GM10248 (cell line): ENCODE data around the gene DEPDC4.
"Not testable (repeated sequence)": the region's sequence is repeated elsewhere in the genome, so short reads cannot be mapped to it uniquely, and the experiment has no call there.

Source experiments
- CTCF ChIA-PET: fragments of 300-600 bp; sonication (Branson Sonifier 250); formaldehyde crosslinking; extraction: SDS; loops from one replicate; lab custom pipeline; 2021; ENCODE audit warnings: antibody characterized with exemption; lab: Yijun Ruan, JAX
- POLR2A ChIA-PET: fragments of 350-650 bp; sonication (Branson Sonifier 250); formaldehyde crosslinking; extraction: SDS; loops from one replicate; lab custom pipeline; 2020; ENCODE audit warnings: antibody characterized with exemption; lab: Yijun Ruan, JAX
- DNase-seq: peaks from one replicate; pipeline ENCODE4 v3.0.0; 2012; ENCODE audit errors: extremely low spot score
- TF ChIP-seq, protein P1 (sequence below): IDR thresholded peaks from 2 replicates; pipeline ENCODE4 v1.5.1; 2012; ENCODE audit warnings: mild to moderate bottlenecking, low read depth; ENCODE audit errors: extremely low read depth, missing control alignments, control extremely low read depth

Gene DEPDC4

DNA sequence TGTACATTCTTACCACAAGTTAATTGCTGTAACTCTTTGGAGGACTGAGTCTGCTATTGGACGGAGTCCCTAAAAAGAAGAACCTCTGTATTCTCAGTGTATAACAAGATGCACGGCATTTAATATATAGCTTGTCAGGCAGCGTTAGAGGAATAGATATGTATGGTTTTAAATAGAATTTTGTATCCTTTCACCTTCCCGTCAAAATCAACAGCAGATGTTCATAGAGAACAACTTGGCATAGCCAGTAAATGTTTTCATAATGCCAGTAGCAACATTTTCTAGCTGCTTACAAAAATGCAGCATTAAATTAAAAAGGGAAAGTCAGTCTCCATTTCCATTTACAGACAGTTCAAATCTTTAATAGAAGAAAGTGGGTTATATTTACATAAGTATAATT is 6.9 kb upstream of the DEPDC4 start:
- ChIA-PET CTCF (interaction anchor here (0.9 to 1.0 kb wide), 2 partner anchors 10 to 287 kb away, joined by 3 read pairs; no protein-coding TSS in a partner anchor), POLR2A (no interaction called here)
- TF ChIP-seq, protein P1, sequence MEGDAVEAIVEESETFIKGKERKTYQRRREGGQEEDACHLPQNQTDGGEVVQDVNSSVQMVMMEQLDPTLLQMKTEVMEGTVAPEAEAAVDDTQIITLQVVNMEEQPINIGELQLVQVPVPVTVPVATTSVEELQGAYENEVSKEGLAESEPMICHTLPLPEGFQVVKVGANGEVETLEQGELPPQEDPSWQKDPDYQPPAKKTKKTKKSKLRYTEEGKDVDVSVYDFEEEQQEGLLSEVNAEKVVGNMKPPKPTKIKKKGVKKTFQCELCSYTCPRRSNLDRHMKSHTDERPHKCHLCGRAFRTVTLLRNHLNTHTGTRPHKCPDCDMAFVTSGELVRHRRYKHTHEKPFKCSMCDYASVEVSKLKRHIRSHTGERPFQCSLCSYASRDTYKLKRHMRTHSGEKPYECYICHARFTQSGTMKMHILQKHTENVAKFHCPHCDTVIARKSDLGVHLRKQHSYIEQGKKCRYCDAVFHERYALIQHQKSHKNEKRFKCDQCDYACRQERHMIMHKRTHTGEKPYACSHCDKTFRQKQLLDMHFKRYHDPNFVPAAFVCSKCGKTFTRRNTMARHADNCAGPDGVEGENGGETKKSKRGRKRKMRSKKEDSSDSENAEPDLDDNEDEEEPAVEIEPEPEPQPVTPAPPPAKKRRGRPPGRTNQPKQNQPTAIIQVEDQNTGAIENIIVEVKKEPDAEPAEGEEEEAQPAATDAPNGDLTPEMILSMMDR = no peak
- no peak for DNase-seq

DNA sequence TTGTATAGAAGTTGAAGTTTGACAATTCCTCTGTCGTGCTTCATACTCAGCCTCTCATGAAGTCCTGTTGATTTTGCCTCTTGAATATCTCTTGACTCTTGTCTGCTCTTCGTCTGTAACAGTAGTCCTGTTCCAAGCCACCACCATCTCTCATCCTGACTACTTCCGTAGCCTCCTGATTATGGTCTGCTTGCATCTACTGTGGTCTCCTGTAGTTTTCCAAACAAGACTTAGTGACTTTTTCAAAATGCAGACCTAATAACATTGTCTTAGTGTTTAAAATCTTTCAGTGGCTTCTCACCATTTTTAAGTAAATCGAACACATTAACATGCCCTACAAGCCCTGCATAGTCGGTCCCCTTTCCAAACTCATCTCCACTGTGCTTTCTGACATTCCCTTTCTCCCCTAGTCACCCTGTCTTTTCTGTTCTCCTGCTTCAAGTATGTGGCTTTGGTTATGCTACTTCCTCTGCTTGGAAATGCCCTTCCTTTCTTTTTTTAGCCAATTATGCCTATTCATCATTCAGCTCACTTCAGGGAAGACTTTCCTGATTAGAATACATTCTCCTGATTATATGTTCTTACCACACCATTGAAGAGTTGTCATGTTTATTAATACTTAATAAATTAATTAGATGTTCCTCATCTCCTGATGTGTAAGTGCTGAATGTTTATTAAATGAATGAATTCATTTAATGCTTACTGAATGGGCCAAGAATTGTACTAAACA is 2.1 kb upstream of the DEPDC4 start:
- ChIA-PET POLR2A (no interaction called here), CTCF (interaction anchor here (3.1 kb wide), 1 partner anchor 15 kb away, joined by 7 read pairs; no protein-coding TSS in a partner anchor)
- DNase-seq = no peak
- TF ChIP-seq, protein P1 = no peak

DNA sequence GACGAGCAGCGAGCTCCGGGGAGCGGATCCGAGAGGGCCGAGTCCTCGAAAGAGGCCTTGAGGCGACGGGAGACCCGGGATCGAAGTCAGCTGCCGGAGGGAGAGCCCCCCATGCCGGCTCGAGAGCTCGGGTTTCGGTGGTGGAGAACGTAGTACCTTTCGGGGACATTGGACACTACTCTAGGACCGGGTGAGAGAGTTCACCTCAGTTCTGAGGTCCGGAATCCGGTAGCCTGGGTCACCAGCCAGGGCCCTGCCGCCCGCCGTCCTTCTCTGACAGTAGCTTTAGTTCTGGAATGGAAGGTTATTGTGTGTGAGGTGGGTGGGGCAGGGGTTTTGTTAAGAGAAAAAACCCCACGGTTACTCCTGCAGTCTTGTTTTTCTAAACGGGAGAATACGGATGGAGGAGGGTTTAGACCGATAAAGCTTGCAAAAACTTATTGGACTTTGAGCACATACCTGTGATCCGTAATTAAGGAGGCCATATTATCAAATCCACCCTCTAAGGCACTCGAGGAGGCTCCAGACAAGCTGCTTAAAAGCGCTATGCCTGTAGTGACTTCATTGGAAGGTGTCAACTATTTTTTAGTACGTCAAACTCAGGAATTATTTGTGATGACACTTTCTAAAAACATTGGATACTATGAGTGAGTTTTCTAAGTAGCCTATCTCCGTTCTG is 863 bp upstream of the DEPDC4 start:
- TF ChIP-seq, protein P1 = no peak
- POLR2A ChIA-PET = interaction anchor here (0.6 to 0.8 kb wide), 2 partner anchors 17 to 53 kb away, joined by 3 read pairs; no protein-coding TSS in a partner anchor
- CTCF ChIA-PET = interaction anchor here (1.3 to 3.1 kb wide), 5 partner anchors 9 to 137 kb away, joined by 3 to 7 read pairs (median 4); no protein-coding TSS in a partner anchor
- no peak for DNase-seq

DNA sequence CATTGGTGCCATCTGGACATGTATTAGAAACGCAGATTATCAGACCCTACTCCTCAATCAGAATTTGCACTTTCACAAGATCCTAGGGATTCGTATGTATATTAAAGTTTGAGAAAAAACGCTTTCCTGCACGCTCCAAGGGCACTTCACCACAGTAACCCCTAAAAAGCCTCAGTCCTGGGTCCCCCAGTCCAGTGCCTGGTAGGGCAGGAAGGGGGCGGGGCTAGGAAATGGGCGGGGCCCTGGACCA is 369 bp downstream of the DEPDC4 start:
- DNase-seq = peak; percentile 92
- CTCF ChIA-PET = interaction anchor here (0.7 to 3.1 kb wide), 6 partner anchors 10 to 139 kb away, joined by 3 to 7 read pairs (median 4); partner anchors contain the start of gene ACTR6
- POLR2A ChIA-PET = interaction anchor here (0.6 to 0.7 kb wide), 2 partner anchors 290 to 1488 kb away, joined by 4 to 5 read pairs; no protein-coding TSS in a partner anchor
- TF ChIP-seq, protein P1 = no peak

DNA sequence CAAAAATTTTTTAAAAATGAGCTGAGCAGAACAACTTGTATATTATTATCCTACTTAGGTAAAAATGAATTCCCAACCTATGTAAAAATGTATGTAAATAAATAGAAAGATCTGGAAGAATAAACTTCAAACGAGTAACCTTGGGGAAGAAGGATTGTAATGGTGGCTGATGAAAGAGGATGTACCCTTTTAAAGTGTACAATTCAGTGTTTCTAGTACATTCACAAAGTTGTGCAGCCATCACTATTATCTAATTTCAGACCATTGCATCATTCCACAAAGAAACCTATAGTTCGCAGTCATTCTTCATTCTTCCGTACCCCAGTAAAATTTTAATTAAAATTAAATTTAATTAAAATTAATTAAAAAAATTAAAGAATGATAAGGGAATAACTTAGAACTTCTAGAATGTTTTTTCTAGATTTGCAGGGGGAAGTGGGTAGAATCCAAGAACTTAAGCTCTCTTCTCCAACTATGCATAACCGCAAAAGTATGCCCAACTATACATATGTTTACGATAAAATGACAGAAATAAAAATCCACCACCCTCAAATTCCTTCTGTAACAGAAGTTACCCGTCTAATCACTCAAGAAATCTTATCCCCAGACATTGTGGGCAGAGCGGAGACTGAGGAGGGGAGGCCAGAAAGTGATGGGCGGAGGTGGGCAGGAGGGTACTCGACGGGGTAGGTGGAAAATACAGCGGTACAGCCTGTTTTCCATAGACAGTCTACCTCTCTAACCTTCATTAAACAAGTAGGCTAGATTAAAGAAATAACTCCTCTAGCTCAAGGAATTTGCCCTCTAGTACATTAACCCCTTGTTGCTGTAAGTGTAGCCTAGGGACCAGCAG is 921 bp downstream of the DEPDC4 start:
- POLR2A ChIA-PET = no interaction called here
- TF ChIP-seq, protein P1 = no peak
- no peak for DNase-seq
- CTCF ChIA-PET = interaction anchor here (1.0 to 1.4 kb wide), 4 partner anchors 13 to 139 kb away, joined by 3 to 4 read pairs (median 4); partner anchors contain the start of gene ACTR6

DNA sequence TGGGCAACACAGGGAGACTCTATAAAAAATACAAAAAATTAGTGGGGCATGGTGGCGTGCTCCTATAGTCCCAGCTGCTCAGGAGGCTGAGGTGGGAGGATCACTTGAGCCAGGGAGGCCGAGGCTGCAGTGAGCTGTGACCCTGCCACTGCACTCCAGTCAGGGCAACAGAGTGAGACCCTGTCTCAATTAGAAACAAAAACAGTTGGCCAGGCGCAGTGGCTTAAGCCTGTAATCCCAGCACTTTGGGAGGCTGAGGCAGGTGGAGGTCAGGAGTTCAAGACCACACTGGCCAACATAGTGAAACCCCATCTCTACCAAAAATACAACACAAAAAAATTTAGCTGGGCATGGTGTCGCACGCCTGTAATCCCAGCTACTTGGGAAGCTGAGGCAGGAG is 1.8 kb downstream of the DEPDC4 start:
- POLR2A ChIA-PET = not testable (repeated sequence)

More for the DNA sequence above, 1.8 kb downstream of the DEPDC4 start:
- DNase-seq = not testable (repeated sequence)
- CTCF ChIA-PET = interaction anchor here (0.7 to 1.3 kb wide), 3 partner anchors 13 to 27 kb away, joined by 3 to 4 read pairs (median 3); no protein-coding TSS in a partner anchor
